Right lobe of liver (tissue), 4 donors: ENCODE data around the gene NCOA5.

Source experiments
- CTCF ChIP-seq, 4 donors: fragments of 200-600 bp in 3 of 4; fragments of 450-650 bp in 1 of 4; IDR thresholded peaks; one replicate each; pipeline versions ENCODE4 v1.5.1 to v1.8.0; 2016 to 2022; ENCODE audit warnings: antibody characterized with exemption in 4 of 4, mild to moderate bottlenecking in 2 of 4
- POLR2A ChIP-seq: fragments of 450-650 bp; IDR thresholded peaks from one replicate; pipeline ENCODE4 v1.6.1; 2017; ENCODE audit warnings: antibody characterized with exemption, mild to moderate bottlenecking
- donor health status: DM: no; HTN: no; CAD: no.
- donor health status: DM: no; HTN: no; CAD: no.
- donor health status: DM: no; HTN: yes; CAD: no.

GRCh38 chr20:46084805-46085178 is 5.0 kb downstream of the NCOA5 start:
- TF ChIP-seq POLR2A = no peak
- no peak for TF ChIP-seq CTCF (IDR thresholded peaks at IDR 0.05)
